Renal pelvis (tissue), 12 donors: ENCODE data around the gene LRMDA. TPM values are rescaled to one million over a fixed set of nuclear protein-coding genes. Genes with fewer than 3 reads are reported as not detected.

Source experiments
- DNase-seq: peaks from one replicate; pipeline ENCODE4 v3.0.0-alpha.2; 2013
- long read RNA-seq, 16 experiments: transcript quantifications; one replicate each; lab custom pipeline, GENCODE V29; 2026
- polyA plus RNA-seq, 3 donors: library from polyadenylated mRNA; unstranded; fragments of 120-200 nt; gene quantifications; one replicate each; pipeline ENCODE4 v1.2.1, GENCODE V29; 2013; ENCODE audit not compliant: insufficient read length in 3 of 3

The LRMDA gene
- 10 to 100 TPM; 16.3 to 24.7 (median 22.1) TPM for polyA plus RNA-seq
- long read RNA-seq, donor 1, transcript LRMDA-216 (3 exons, 393 nt), result major isoform, 10 of 10 reads
- long read RNA-seq, donor 1, partial matches to known transcripts, result 0 of 10 reads
- long read RNA-seq, donor 1, other reads (novel, unspliced or antisense), result 0 of 10 reads
- long read RNA-seq, donor 2, transcript LRMDA-216 (3 exons, 393 nt), result major isoform, 18 of 18 reads
- long read RNA-seq, donor 2, partial matches to known transcripts, result 0 of 18 reads
- long read RNA-seq, donor 2, other reads (novel, unspliced or antisense), result 0 of 18 reads
- long read RNA-seq, donor 3, transcript LRMDA-216 (3 exons, 393 nt), result major isoform, 11 of 11 reads
- long read RNA-seq, donor 3, partial matches to known transcripts, result 0 of 11 reads
- long read RNA-seq, donor 3, other reads (novel, unspliced or antisense), result 0 of 11 reads
- long read RNA-seq, donor 4, transcript LRMDA-216 (3 exons, 393 nt), result major isoform, 11 of 11 reads
- long read RNA-seq, donor 4, partial matches to known transcripts, result 0 of 11 reads
- long read RNA-seq, donor 4, other reads (novel, unspliced or antisense), result 0 of 11 reads
- long read RNA-seq, donor 5, transcript LRMDA-216 (3 exons, 393 nt), result major isoform, 11 of 11 reads
- long read RNA-seq, donor 5, partial matches to known transcripts, result 0 of 11 reads
- long read RNA-seq, donor 5, other reads (novel, unspliced or antisense), result 0 of 11 reads
- long read RNA-seq, donor 6, transcript LRMDA-216 (3 exons, 393 nt), result major isoform, 8 of 8 reads
- long read RNA-seq, donor 6, partial matches to known transcripts, result 0 of 8 reads
- long read RNA-seq, donor 6, other reads (novel, unspliced or antisense), result 0 of 8 reads
- long read RNA-seq, donor 7, transcript LRMDA-216 (3 exons, 393 nt), result major isoform, 6 of 6 reads
- long read RNA-seq, donor 7, partial matches to known transcripts, result 0 of 6 reads
- long read RNA-seq, donor 7, other reads (novel, unspliced or antisense), result 0 of 6 reads
- long read RNA-seq, donor 8, partial matches to known transcripts, result 0 of 3 reads
- long read RNA-seq, donor 8, other reads (novel, unspliced or antisense), result 0 of 3 reads
- long read RNA-seq, donor 9, transcript LRMDA-216 (3 exons, 393 nt), result major isoform, 8 of 8 reads
- long read RNA-seq, donor 9, partial matches to known transcripts, result 0 of 8 reads
- long read RNA-seq, donor 9, other reads (novel, unspliced or antisense), result 0 of 8 reads
- long read RNA-seq, donor 10, transcript LRMDA-216 (3 exons, 393 nt), result major isoform, 5 of 5 reads
- long read RNA-seq, donor 10, partial matches to known transcripts, result 0 of 5 reads
- long read RNA-seq, donor 10, other reads (novel, unspliced or antisense), result 0 of 5 reads
- long read RNA-seq, donor 11, partial matches to known transcripts, result 0 of 4 reads
- long read RNA-seq, donor 11, other reads (novel, unspliced or antisense), result 0 of 4 reads
- long read RNA-seq, donor 12, transcript LRMDA-216 (3 exons, 393 nt), result major isoform, 15 of 15 reads
- long read RNA-seq, donor 12, partial matches to known transcripts, result 0 of 15 reads
- long read RNA-seq, donor 12, other reads (novel, unspliced or antisense), result 0 of 15 reads
- long read RNA-seq, donor 13, partial matches to known transcripts, result 0 of 2 reads
- long read RNA-seq, donor 13, other reads (novel, unspliced or antisense), result 0 of 2 reads
- long read RNA-seq, donor 14, result 0 reads
- long read RNA-seq, donor 15, transcript LRMDA-216 (3 exons, 393 nt), result major isoform, 22 of 22 reads
- long read RNA-seq, donor 15, partial matches to known transcripts, result 0 of 22 reads
- long read RNA-seq, donor 15, other reads (novel, unspliced or antisense), result 0 of 22 reads
- long read RNA-seq, donor 16, transcript LRMDA-216 (3 exons, 393 nt), result major isoform, 11 of 11 reads
- long read RNA-seq, donor 16, partial matches to known transcripts, result 0 of 11 reads
- long read RNA-seq, donor 16, other reads (novel, unspliced or antisense), result 0 of 11 reads

DNA sequence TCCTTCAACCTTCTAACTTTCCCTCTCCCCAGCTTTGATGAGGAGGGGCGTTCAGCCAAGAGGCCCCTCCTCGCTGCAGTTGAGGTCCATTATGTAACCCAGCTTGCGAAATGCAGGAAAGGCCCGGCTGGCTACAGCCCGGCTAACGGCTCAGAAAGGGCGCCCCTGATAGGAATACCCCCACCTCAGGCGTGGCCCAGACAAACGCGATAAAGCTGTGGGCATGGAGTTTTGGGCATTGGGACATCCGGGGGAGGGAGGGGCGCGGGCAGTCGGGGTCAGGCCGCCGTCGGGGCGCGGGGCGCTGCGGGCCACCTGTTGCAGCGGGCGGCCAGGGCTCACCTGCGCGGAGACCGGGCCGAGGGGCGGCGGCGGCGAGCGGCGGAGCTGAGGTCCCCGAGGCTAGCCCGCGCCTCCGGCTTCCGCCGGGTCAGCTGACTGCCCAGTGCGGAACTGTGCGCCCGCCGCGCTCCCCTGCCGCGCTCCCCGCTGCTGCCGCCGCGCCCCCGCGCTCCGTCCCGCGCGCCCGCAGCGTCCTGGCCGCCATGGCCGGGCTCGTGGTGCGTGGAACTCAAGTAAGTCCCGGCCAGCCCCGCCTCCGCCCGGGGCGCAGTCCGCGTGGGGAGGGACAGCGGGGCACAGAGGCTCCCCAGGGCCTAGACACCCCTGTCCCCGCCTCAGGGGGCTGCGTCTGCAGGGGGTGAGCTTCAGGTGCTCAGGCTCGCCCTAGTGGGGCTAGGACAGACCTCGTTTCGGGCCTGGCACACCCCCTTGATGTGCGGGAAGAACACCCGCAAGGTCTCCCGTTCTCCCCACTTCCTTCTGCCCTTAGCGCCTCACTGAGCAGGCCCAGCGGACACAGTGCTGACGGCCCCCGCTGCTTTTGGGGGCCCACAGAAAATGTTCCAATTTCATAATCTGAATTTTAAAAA, at the start of gene LRMDA:
Gene LRMDA, plus strand, starts transcription at position 445 of the 932 bp plus-strand sequence.
- no peak for DNase-seq

DNA sequence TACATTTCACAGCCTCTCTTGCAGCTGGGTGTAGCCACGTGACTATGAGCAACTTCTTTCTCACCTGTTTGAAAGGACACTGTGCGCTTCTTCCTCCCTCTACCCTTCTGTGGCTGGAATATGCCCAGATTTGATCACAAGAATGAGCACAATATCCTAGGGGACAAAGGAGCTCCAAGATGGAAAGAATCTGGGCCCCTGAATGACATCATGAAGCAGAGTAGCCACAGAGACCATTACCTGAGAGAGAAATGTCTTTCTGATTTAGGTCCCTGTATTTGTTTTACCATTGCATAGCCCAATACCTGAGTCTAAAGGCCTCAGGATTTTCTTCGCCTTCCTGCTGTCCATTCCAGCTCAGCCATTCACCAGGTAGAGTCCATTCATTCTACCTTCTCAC, 45.3 kb upstream of the LRMDA start:
- DNase-seq, result no peak

DNA sequence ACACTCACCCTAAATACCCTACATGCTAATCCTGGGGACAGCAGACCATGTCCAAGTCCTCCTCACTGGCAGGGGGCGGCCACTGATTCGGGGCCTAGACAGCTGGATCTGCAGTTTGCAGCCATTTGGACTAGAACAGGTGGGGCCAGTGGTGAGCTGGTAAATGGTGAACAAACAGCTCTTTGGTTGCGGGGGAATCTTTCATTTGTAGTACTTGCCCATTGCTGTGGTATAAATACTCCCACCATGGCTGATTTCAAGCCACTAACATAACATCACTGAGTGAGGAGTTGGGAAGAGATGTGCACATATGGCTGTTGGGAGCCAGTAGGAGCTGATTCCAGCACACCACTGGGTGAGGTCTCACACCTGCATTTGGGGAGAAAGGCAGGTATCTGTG, 43.3 kb upstream of the LRMDA start:
- no peak for DNase-seq

GRCh38 chr10:75390178-75390577, 41.2 kb upstream of the LRMDA start:
- no peak for DNase-seq

GRCh38 chr10:75392271-75392670, 39.2 kb upstream of the LRMDA start:
- no peak for DNase-seq

GRCh38 chr10:75392744-75393143, 38.7 kb upstream of the LRMDA start:
- no peak for DNase-seq

DNA sequence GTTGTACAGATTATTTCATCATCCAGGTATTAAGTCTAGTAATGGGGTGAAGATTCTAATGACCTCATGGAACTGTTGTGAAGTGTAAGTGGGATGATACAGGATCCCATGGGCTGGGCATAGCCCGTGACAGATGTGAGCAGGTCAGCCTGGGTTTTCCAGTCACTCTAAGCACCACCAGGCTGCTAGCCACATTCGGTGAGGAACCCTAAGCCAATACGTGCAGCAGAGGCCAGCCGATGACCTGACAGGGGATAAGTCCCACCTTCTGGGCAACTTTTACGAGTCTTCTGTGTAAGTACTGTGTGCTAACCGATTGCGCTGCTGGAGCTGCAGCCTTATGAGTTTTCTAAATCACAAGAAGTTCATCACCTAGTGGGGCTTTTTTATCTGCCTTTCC, 37.2 kb upstream of the LRMDA start:
- DNase-seq, result no peak

DNA sequence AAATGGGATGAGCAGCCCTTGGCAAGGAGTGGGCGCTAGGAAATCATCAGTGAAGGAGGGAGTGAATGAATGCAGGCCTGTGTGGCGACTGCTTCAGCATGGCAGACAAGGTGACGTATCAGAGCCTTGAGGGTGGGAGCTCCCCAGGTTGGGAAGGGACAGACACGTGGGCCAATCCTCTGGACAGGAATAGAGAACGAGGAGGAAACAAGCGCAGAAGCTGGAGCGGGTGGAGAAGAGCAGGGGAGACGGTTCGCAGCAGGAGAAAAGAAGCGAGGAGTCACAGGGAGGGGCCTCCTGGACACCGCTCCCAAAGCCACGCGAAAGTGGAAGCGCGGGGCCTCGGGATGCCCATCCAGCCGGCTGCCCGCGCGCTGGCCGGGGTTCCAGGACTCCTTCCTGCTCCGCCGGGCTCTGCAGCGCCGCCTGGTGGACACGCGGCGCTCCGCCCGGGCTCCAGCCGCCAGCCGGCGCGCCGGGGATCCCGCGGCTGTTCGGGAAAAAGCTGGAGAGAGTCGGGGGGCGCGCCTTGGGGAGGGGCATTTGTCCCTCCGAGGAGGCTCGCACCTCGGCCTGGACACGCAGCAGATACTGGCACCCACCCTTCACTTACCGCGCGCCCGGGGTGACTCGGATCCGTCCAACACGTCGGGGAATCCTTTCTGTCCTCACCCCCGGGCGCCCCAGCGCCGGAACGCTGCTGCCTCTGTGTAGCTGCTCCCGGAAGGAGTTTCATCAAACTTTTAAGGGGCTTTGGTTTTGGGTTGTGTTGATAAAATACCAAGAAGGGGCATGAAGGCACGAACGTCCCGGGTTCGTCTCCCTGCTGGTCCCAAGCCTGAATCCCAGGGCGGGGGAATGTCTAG, 36.1 kb upstream of the LRMDA start:
- peak; percentile 74 for DNase-seq

- DNase-seq, result peak; percentile 58
These were observed 35.3 kb upstream of the LRMDA start for GRCh38 chr10:75395932-75396630.

GRCh38 chr10:75396631-75397495, 34.6 kb upstream of the LRMDA start:
- peak; percentile 29 for DNase-seq

DNA sequence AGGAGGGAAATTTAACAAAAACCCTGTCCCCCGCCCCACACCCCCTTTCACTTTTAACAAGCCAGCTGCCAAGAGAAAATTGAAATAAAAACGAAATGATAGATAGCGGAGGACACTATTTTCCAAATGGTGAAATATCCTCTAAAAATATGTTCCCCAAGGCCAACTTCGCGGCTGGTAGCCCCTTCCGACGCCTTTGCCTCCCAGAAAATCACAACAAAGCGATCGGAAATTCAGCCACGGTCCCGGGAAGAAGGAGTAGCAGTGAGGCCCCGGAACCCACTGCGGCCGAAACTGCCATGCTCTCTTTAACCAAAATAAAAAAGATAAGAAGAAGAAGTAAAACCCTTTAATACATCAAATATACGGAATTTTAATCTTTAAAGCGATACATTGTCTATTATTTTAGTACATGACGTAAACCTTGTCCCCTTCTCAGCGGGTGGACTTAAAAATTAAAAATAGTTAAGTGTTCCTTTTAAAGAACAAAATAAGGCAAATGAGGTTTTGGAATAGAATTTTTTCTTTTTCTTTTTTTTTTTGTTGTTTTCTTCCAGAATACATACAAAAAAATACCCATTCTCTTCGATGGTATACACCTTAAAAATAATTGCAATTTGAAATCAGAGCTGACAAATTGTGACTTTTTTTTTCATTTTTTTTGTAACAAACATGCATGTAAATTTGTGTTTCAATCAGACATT, 33.8 kb upstream of the LRMDA start:
- no peak for DNase-seq

DNA sequence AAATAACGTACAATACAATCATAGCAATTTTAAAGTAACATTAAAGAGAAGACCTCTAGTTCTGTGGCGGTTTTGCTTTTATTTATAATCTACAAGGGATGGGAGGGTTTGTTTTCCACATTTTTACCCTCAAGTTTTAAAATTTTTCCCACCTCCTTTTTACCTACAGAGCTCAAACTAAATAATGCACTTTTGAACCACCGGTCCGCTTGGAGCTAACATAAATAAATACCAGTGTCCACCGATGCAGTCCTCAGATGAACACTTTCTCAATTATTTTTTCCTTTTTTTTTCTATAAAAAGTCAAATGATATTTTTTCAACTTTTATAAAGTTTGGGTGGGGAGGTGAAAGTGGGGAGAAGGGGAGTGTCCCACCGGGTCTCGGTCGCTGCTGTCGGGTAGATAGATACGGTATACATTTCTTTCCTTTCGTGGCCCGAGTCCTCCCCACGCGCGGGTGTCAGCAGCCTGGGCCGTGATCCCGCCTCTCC, 33.2 kb upstream of the LRMDA start:
- no peak for DNase-seq

DNA sequence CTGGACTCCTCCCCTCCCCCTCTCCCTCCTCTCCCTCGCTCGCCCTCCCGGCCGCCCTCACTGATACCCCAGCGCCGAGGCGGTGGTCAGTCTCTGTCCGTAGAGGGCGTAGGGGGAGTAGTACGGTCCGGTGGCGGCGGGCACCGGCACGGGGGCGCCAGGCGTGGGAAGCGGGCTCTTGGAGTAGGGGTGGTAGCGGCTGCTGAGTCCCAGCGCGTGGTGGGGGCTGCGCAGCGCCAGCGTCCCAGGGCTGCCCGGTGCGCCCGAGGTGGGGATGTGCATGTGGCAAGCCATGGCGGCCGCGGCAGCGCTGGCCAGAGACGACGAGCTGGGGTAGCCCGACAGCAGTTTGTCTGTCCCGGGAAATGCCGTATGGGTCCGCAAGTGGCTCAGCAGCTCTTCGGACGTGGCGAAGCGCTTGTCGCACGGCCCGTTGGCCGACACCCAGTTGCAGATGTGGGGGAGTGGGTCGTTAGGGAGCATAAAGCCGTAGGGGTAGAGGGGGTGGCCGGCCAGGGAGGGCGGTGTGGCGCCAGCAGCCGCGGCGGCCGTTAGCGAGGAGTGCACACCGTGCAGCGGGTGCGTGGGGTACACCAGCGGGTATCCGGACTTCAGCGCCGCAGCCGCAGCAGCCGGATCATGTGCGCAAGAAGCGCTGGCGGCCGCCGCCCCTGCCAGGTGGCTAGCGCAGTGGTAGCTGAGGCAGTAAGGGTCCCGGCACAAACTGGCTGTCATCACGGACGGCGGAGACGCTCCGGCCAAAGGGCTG, 32.5 kb upstream of the LRMDA start:
- DNase-seq, result peak; percentile 34

- peak; percentile 52 for DNase-seq
These were observed 31.8 kb upstream of the LRMDA start for GRCh38 chr10:75399461-75400162.
